Activated CD4-positive, alpha-beta T cell treated with anti-CD3 and anti-CD28 coated beads, Interleukin-2, Interleukin-6, amounts not matched to agents 100 ng/mL and 50 ng/mL, durations not matched to agents 16 hours and 8 hours (primary cell): ENCODE data around the gene RNF4.
"Not testable (repeated sequence)": the region's sequence is repeated elsewhere in the genome, so short reads cannot be mapped to it uniquely, and the experiment has no call there.

Source experiments
- DNase-seq: peaks from one replicate; pipeline ENCODE4 v3.0.0-alpha.2; 2020

Gene RNF4

GRCh38 chr4:2492970-2493369 is 24.1 kb downstream of the RNF4 start:
- no peak for DNase-seq

DNA sequence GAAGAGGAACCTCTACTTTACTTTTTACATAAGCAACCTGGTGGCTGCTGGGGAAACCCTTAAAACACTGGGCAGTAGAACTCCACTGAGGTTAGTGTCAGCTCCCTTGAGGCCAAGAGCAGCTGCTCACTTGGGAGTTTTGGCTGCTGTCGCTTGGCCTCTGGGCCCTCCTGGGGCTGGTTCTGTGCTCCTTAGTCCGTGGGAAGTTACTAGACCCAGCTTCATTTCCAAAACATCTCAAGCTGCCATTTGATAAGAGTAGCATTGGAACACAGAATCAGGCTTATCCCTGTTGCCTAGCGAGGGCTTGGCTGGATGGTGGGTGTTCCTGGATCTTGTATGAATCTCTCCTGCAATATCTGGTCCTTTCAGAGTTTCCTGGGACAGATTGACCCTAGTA is 26.1 kb downstream of the RNF4 start:
- no peak for DNase-seq

DNA sequence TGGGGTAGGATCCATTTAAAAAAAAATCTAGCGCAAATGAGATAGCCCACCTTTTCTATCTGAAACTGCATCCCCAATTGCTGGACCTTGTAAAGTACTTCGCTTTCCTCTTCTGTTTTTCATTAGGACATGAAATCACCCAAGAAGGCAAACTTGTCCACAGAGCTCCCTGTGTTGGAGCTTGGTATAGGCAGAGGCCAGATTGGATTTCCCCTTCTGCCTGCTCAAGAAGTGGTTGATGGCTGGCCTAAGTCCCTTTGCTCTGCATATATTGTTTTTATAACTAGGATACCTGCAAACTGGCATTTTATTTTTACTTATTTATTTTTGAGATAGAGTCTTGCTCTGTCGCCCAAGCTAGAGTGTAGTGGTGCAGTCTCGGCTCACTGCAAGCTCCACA is 28.4 kb downstream of the RNF4 start:
- DNase-seq, result no peak

- no peak for DNase-seq
Measured at GRCh38 chr4:2497931-2498330, 29.0 kb downstream of the RNF4 start.

GRCh38 chr4:2500547-2500946 is 31.6 kb downstream of the RNF4 start:
- DNase-seq, result peak; percentile 31

DNA sequence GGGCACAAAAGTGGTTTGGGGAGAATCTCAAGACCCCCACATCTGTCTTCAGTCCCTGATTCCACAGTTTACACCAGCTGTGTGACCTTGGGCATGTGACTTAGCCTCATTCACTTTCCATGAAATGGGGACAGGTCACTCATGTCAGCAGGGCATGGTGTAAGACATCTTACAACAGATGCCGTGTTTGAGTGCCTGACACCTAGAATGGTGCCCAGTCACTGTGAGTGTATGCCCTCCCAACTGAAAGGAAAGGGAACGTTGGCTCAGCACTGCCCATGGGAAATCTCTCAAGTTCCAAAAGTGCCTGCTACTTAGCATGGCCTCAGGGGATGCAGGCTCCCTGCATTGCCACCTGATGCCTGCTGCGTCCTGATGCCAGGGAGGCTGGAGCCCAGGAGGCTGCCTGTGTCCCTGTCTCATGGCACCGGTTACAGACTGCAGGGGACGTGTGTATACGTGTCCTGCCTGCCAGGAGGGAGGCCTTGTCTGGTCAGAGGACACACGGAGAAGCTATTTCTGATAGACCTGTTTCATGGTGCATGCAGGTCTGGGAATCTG is 32.2 kb downstream of the RNF4 start:
- no peak for DNase-seq

DNA sequence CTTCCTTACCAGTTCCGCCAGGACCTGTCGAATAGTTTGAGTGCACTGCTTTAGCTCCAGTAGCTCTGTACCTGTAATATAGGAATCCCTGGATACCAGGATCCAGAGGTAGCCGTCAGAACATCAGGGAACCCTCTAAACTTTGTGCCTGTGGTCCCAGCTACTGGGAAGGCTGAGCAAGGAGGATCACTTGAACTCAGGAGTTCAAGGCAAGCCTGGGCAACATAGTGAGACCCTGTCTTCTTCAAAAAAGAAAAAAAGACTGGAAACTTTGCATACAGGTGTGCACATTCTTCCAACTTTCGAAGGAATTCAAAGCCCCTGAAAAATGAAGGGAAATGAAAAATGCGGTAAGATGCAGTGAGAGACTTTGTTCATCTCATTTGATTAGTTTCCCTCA is 34.9 kb downstream of the RNF4 start:
- no peak for DNase-seq

DNA sequence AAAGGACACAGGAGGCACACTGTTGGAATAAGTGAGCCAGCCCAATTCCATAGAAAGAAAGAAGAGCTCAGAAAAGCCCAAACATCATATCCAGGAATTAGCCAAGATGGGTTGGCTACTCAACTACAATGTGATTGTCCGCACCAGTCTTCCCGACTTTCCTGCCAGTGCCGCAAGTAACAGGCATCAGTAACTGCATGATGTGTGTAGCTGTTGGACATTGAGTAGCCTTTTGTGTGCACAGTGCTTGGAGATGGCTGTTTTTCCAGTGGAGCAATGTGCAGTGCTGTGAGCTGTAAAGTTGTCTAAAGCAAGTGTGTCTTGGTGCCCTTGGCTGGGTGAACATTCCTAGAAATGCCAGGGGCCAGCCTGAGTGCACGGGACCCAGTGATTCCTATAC is 38.4 kb downstream of the RNF4 start:
- DNase-seq, result no peak

- no peak for DNase-seq
Measured at GRCh38 chr4:2507855-2508254, 38.9 kb downstream of the RNF4 start.

GRCh38 chr4:2510351-2511259 is 41.7 kb downstream of the RNF4 start:
- no peak for DNase-seq

DNA sequence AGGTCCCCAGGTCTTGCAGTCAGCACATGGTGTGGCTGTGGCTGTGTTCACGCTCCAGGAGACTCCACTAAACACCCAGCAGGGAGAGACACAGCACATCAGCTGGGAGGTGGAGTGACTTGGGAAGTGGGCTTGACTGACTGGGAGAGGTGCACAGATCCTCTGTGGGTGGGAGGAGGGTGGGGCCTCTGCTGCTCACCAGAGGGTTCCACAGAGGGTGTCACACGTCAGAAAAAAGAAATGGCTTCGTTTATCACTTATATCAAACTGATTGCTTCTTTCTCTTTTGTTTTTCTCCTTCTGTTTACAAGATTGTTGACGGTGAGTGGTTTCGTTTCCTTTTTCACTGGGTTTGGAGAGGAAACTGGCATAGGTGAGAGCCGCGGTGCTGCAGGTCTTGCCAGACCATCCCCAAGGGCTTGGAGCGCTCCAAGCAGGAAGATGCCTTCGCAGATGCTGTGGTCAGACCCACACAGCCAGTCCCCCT is 42.8 kb downstream of the RNF4 start:
- no peak for DNase-seq

DNA sequence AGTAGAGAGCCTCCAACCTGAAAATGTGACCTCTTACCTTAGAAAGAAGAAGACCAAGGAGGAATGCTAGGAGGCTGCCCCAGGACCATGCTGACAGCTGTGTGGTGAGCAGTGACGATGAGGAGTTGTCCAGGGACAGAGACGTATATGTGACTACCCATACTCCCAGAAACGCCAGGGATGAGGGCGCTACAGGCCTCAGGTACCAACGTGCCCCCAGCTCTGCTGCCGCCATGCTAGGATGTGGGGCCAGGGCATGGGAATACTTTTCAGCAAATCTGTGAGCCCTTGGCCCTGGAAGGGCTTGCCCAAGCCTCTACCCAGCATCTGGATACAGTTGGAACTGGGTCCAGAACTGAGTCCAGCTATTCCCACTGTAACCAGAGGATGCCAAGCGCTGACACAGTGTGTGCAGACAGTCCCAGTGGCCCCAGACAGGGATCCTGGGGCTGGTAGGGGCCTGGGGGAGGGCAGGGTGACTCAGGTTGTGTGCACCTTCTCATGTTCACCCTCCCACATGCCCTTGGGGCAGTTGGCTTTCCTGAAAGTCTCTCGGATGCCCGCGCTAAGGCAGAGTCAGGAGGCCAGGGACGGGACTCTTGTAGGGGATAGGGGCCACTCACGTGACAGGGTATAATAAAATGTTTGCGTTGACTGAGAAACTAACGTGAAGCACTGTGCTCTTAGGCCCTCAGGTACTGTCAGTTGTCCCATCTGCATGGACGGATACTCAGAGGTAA is 43.7 kb downstream of the RNF4 start:
- no peak for DNase-seq

- DNase-seq, result not testable (repeated sequence)
Measured at GRCh38 chr4:2514193-2514592, 45.3 kb downstream of the RNF4 start.

DNA sequence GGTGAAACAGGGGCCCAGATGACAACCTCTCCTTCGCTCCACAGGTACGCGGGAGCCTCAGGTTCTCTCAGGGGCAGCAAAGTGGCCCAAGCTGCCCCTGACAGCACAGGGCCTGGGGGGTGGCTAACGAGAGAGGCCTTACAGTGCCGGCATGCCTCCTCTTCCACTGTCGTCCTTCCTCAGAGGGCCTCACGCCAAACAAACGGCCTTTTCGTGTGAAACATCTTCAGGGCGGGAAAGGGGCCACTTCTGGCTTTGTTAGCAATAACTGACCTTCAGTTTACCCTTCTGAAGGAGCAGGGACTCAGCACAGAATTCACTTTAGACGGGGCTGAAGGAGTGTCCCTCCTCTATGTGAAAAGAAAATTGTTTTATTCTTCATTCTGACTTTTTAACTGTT is 46.0 kb downstream of the RNF4 start:
- not testable (repeated sequence) for DNase-seq

DNA sequence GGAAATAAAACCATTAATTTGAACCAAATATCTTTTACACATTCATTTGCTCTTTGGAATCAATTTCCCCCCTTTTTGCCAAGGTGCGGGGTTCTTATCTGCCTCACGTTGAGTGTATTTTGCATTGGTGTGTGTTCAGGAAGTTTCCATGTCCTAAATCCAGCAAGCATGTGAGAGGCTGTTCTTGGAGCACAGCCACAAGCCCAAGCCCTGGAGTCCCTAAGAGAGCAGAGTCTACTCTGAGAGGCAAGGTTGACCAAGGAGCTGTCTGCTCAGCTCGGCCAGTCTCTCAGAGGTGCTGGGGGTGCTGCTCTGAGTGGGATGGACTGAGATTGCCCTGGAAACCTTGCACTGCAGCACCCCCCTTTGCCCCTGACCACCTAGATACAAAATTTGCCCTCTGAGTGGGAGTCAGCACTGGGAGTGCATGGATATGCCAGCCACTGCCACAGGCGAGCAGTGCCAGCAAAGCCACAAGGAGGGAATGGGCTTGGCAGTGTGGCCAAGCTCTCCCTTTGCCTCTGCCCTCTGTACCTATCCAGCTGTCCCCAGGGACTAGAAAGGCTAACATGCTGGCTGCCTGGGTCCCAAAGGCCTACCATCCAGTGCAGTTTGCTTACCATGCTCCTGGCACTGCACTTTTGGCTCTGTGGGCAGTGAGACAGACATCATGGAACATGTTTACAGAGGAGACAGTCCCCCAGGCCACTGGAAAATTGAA is 47.1 kb downstream of the RNF4 start:
- DNase-seq, result no peak

GRCh38 chr4:2516635-2517034 is 47.7 kb downstream of the RNF4 start:
- no peak for DNase-seq

- DNase-seq, result no peak
Measured at GRCh38 chr4:2526559-2526958, 57.7 kb downstream of the RNF4 start.

DNA sequence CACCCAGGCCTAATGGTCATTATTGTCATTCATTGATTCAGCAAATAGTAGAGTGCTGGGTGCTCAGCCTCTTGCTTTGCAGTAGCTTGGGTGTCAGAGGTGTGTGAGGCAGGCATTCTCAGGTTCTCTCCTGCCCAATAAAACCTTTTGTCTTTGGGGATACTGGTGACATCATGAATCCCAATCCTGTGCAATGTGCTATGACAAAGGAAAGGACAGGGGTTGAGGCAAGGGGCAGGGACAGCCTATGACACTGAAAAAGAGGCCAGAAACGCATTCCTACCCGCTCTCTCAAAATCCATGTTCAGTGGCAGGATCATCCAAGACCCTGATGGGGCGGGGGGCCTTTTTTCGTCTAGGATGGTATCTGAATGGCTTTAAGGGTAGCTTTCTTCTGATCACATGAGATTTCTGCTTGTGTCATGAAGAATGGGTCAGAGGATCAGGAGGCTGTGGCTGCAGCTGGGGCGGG is 66.0 kb downstream of the RNF4 start:
- DNase-seq, result no peak

DNA sequence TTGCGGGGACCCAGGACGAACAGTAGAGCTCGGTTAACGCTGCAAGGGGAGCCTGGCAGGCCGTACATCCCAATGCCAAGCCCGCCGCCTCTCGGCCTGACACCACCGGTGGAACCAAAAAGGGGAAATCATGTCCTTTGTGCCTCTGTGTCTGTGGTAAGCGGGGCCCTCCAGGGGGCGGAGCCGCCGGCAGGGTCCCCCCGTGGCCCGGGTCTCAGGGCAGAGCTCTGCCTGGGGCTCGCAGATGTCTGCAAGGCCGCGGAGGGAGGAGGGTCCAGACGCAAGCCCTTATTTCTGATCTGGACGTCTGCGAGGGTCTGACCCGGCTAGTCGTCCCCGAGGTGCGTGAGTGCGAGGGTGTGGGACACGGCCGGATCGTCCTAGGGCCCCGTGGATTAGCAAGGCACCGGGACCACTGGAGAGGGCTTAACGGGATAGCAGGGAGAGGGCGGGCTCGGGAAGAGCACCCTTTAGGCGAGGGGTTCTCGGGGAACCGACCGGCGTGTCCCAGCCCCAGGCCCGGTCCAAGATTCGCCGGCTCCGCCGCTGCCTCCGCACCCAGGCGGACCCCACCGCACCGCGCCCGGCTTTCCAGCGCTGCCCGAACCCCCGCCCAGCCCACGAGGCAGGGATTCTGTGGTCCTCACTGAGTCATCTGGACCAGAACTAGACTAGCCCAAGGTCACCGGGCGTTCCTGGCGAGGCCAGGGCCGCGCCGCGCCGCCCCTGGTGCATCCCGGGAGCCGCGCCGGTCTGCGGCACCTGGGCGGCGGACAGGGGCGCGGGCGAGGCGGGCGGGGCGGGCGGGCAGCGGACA is 66.7 kb downstream of the RNF4 start:
- DNase-seq, result peak; percentile 58

DNA sequence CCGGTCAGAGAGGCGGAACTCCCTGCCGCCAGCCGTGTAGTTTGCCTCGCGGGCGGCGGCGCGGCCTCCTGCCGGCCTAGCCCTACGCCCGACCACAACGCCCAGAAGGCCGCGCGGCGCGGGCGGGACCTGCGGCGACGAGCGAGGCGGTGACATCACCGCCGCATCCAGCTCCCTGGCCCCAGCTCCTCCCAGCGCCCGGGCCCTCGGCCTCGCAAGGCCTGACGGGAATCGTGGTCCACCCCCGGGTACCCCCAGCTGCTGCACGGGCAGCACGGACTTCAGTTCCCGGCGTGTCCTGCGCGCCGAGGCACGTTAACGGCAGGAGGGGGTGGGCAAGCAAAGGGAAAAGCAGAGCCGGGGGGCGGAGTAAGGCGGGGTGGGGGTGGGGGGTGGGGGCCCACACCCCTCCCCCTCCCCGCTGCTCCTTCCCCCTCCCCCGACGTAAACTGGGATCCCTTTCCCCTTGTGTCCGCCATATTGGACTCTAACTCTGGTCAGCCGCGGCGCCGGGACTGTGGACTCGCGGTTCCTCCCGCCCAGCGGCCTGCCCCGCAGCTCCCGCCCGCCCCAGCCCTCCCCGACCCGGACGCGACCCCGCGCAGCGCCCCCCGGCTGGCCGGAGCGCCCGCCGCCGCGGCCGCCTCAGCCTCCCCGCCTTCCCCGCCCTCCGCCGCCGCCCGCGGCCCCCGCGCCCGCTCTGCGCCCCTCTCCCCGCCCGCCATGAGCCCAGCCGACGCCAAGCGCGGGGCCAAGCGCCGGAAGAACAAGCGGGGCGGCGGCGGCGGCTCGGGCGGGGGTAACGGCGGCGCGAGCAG is 67.5 kb downstream of the RNF4 start, which contains the start of gene FAM193A:
Gene FAM193A (plus strand): TSS at position 455 of the 818 bp plus-strand sequence. CDS start 269 bp downstream, at position 724.
- DNase-seq, result peak; percentile 100
